CD1c-positive myeloid dendritic cell (primary cell): Measurements from ENCODE around the gene ABCA2.
"Not testable (repeated sequence)": the region's sequence is repeated elsewhere in the genome, so short reads cannot be mapped to it uniquely, and the experiment has no call there.

Source experiments
- DNase-seq: peaks from one replicate; pipeline ENCODE4 v3.0.0-alpha.2; 2016; ENCODE audit errors: extremely low spot score

The ABCA2 gene

DNA sequence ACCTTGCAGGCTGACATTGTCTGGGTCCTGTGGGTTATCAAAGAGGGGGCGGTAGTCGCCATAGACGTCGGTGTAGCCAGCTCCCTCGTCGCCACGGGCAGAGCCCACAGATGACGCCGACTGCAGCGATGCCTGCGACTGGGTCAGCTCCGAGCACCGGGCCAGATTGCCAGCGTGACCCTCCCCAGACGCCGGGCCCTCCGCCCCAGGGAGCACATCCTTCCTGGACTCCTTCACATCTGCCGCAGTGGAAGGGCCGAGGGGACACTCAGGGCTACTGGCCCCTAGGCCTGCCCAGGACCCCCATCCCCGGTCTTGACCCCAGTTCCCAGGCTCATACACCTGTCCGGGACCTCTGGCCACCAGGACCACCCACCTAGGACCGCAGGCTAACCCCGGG is 13.9 kb downstream of the ABCA2 start:
- DNase-seq = no peak

GRCh38 chr9:137013571-137013940 is 14.5 kb downstream of the ABCA2 start:
- DNase-seq = no peak

DNA sequence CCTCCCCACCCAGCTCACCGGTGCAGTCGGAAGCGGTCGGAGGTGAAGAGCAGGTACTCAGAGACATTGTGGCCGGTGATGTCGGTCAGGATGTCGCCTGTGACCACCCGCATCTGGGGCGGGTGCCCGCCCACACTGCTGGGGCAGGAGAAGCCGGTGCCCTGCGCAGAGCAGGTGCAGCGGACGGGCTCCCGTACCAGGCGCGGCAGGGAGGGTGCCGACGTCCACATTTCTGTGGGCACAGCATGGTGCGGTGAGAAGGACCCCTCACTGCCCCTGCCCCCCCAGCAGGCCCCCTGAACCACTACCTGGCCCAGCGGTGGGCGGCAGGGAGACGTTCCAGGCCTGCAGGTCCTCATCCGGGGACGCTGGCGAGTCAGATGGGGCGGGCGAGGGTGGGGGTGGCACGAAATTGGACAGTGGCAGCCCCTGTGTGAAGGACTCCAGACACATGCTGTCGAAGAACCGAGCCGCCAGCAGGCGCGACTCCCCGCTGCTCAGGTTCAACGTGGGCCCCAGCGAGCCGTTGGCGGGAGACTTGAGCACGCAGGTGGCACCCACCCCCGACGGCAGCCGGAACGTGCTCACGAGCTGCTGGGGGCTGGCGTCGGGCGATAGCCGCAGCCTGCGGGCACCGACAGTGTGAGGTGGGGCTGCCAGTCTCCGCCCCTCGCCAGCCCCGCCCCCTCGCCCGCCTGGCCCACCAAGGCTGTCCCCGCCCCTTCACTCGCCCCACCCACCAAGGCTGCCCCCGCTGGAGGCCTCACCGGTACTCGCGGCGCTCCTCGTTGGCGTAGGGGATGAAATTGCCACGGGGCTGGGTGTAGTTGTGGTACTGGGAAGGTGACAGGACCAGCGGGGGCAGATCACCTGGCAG is 15.1 kb downstream of the ABCA2 start:
- DNase-seq = no peak

DNA sequence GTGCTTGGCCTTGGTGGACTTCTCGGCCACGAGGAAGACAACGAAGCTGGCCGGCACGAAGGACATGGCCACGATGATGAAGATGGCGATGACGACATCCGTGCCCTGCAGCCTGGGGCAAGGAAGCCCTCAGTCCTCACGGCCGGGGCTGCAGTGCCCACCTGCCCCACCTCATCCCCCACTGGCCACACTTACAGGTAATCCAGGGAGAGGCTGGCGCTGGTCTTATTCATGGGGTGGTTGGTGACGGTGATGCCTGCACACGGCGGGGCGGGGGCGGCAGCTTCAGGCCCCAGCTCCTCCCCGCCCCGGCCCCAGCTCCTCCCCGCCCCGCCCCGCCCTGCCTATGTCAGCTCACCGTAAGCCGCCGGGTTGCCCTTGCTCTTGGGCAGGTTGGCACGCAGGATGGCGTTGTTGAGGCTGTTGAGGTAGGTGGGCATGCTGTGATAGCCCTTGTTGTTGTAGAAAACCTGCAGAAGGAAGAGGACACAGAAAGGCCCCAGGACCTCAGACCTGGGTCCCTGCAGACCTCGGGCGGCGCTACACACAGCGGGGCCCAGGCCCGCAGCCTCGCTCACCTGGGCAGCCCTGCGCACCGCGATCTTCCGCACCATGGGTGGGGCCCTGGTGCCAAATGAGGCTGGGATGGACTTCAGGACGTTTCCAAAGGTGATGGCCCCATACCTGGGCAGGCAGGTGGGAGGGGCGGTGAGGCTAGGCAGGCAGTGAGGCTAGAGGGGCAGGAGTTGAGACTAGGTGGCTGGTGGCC is 15.9 kb downstream of the ABCA2 start:
- no peak for DNase-seq

GRCh38 chr9:137011156-137011555 is 16.9 kb downstream of the ABCA2 start:
- DNase-seq = no peak

GRCh38 chr9:137009938-137010732 is 17.9 kb downstream of the ABCA2 start:
- DNase-seq = no peak

GRCh38 chr9:137009217-137009616 is 18.8 kb downstream of the ABCA2 start:
- DNase-seq = no peak

- no peak for DNase-seq
These were observed 19.7 kb downstream of the ABCA2 start for GRCh38 chr9:137008312-137008711.

GRCh38 chr9:137007816-137008270 is 20.2 kb downstream of the ABCA2 start:
- no peak for DNase-seq

DNA sequence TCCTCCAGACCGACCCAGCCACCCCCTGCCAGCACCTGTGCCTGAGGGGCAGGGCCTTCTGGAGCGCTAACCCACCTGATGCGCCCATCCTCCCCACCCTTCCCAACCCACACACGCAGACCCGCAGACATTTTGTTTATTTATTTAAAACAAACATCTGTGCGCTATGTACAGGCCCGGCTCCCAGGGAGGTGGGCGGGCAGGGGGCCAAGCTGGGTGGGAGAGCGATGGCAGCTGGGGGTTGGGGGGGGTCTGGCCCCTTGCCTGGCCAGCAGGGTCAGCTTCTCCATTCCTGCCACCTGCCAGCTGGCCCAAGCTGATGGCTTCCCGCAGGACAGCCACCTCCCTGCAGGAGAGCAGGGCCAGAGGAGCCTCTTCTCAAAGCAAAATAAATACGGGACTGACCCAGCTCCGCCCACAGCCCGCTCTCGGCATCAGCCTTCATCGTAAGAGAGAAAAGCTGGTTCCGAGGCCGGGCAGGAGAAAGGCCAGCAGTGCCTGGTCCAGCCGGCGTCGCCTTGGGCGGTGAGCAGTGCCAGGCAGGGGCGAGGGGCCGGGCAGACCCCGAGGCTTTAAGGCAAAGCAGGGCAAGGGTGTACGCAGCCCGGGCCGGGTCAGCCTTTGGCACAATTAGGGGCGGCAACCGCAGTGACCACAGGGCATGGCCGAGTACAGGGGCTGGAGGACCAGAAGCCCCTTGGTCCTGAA is 20.8 kb downstream of the ABCA2 start:
- DNase-seq = no peak

DNA sequence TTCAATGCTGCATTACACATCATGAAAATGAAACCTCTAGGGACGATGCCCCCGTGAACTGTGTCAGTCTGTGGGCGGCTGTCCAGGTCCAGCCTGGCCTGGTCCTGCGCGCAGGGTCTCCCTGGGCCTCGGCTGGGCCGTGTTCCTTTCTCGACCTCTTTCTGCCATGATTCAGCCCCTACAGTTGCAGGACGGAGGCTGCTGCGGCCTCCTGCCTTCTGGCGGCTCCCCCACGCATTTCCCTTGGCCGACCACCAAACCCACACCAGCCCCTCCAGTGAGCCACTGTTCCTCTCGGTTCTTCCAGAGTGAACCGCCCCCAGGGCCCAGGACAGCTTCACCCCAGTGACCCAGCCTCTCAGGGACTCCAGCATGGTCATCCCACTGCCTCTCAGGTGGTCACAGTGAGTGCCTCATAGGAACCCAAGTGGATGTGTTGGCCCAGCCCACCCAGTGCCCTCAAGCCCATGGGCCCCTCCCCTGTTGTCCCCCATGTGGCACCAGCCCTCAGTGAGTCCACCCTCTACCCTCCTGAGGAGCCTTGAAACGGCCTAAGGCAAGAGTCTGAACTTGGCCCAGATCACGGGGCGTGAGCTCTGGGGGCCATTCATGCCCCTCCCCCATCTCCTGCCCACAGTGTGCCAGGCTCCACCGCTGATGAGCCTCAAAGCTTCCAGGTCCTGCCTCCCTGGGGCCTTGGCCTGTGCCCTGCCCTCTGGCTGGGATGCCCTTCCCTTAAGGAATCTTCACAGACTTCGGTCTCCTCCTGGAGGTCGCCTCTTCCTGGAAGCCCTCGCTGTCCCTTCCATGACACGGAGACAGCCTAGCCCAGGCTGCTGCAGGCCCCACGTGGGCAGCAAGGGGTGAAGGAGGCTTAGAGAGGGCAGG is 21.7 kb downstream of the ABCA2 start:
- DNase-seq = no peak

DNA sequence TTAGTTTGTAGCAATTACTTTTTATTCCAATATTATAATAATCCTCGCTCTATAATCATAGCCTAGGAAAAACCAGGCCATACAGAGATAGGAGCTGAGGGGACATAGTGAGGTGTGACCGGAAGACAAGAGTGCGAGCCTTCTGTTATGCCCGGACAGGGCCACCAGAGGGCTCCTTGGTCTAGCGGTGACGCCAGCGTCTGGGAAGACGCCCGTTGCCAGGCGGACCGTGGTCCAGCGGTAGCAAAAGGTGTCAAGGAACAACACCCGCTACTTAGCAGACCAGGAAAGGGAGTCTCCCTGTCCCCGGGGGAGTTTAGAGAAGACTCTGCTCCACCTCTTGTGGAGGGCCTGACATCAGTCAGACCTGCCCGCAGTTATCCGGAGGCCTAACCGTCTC is 23.8 kb downstream of the ABCA2 start:
- DNase-seq = not testable (repeated sequence)

- DNase-seq = no peak
These were observed 25.4 kb downstream of the ABCA2 start for GRCh38 chr9:137002646-137003041.

DNA sequence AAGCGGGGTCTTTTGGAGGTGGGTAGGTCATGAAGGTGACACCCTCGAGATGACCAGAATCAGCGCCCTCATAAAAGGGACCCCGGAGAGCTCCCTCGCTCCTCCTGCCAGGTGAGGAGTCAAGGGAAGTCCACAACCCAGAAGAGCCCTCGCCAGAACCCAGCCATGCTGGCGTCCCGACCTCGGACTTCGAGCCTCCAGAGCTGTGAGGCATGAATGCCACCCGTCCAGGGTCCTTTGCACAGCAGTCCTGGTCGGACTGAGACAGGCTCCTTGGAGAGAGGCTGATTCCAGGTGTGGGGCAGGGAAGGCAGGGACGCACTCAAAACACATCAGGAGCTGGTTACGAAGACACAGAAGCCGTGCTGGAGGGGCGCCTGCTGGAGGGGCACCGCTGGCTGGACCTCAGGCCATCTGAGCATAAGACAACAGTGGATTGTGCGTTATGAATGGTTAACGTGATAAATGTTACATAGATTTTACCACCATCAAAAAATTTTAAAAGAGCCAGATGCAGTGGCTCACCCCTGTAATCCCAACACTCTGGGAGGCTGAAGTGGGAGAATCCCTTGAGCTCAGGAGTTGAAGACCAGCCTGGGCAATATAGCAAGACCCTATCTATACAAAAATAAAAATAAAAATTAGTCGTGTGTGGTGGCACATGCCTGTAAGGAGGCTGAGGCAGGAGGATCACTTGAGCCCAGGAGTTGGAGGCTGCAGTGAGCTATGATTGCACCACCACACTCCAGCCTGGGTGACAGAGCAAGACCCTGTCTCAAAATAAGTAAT is 26.0 kb downstream of the ABCA2 start:
- DNase-seq = no peak

DNA sequence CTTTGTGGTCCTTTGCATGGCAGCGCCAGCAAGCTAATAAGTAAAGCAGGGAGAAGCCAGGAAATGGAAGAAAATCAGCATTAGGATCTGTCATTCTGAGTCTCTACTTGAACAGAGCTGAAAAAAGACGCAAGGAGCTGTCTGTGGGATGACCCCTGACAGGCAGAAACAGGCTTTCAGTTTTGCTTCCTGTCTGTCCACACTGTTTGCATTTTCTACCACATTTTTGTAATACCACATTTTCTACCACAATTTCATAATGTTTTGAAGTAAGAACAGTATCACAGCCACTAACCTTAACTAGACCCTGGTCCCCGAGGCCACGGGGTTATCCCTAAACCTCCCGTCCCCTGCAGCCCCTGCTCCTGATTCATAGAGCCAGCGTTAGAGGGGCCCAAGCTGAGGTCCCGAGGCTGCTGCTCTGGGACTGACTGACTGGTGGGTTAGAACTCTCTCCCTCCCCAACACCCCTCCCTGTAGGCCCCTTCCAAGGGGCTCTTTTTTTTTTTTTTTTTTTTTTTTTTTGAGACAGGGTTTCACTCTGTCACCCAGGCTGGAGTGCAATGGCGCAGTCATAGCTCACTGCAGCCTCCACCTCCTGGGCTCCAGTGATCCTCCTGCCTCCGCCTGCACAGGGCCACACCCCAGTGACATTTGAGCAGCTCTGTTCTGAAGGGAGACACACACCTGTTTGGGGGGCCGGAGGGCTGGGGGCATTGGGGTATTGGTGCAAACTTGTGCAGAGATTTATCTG is 27.7 kb downstream of the ABCA2 start:
- peak; percentile 72 for DNase-seq

GRCh38 chr9:136997830-136998234 is 30.2 kb downstream of the ABCA2 start:
- DNase-seq = no peak

GRCh38 chr9:136997371-136997770 is 30.7 kb downstream of the ABCA2 start:
- no peak for DNase-seq

DNA sequence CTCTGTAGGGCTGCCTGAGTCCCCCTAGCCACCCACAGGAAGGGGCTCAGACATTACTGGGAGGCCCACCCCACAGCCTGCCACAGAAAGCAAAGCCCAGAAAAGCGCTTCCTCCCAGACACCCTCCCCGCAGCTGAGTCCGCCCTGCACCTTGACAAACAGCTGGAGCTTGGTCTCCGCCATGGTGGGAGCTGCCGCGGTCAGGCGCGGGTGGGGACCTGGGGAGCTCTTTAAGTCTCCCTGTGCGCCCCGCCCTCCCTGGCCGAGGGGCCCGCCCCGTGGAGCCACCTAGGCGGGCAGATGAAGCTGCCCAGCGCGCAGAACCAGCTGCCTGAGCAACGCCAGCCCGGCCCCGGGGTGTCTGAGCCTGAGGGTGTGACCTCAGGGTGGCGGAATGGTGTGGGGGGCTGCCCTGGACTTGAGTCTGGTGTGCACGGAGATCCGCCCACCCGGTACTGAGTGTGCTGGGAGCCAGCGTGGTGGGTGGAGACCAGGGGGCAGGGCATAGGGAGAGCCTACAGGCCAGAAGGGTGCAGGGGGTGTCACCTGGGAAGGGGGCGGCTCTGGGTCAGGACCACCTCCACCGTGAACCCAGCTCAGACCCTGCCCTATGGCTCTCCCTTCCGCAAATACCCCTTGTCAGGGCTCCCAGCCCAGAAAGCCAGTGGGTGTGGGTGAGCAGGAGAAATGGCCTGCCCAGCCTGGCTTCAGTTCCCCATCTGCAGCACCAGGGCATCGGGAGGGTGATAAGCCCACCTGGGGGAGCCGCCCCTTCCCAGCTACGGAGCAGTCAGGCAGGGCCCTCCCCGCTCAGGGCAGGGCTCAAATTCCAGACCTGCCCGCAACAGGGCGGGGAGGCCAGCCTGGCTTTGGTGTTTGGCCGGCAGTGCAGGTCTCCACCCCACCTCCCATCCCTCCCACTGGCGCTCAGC is 31.4 kb downstream of the ABCA2 start, which contains the start of gene CLIC3:
Gene CLIC3, minus strand, starts transcription at position 208 of the 932 bp plus-strand sequence. Its CDS starts 25 bp downstream, at position 183.
- peak; percentile 56 for DNase-seq
